SK-N-MC (cell line): ENCODE results near the gene PCF11.

Experiments
- EZH2 ChIP-seq: fragments of 200-600 bp; sonication (generic); IDR thresholded peaks from one replicate; pipeline ENCODE4 v1.6.1; 2017; ENCODE audit warnings: antibody characterized with exemption
- POLR2AphosphoS5 ChIP-seq: IDR thresholded peaks from 2 replicates; pipeline ENCODE4 v1.6.1; 2012; ENCODE audit warnings: mild to moderate bottlenecking, low read depth, low read length, borderline replicate concordance

- no peak for TF ChIP-seq EZH2
- TF ChIP-seq POLR2AphosphoS5 = no peak
These were observed 32.1 kb upstream of the PCF11 start for GRCh38 chr11:83124636-83125424.
